ENCODE measurements around the gene STX12. TPM values are rescaled to one million over a fixed set of nuclear protein-coding genes. Genes with fewer than 3 reads are reported as not detected.
A peak's percentile ranks its signal among the peaks of the same experiment; 100 is the strongest.

Gene STX12
- total RNA-seq, 2 donors from 2014 or later = 22.6 to 26.7 TPM

- H3K4me3 ChIP-seq = no peak overlapping the region
- H3K36me3 ChIP-seq (replicated peaks in 1 of 2; ENCODE audit: insufficient read depth in 1 of 2, low read depth in 2 of 2) = no peaks in the 10 kb centered on the region
- TF ChIP-seq POLR2A (IDR thresholded peaks at IDR 0.05) (no peak), CTCF (IDR thresholded peaks at IDR 0.05) (no peak)
- WGBS, 2 donors = 86 to 91% methylated on average over 1 of the region's 1 CpG
- H3K27ac ChIP-seq = peak overlapping the region in 2 of 4 donors; percentile 17 to 69
- no peak for ATAC-seq
- intact Hi-C loops (cut with DNase I) = no loop called here
- DNase-seq = peak in 1 of 4 donors; percentile 53
- H3K9me3 ChIP-seq = no peaks in the 10 kb centered on the region
- H3K4me1 ChIP-seq = no peaks in the 10 kb centered on the region
- no peaks in the 10 kb centered on the region for H3K27me3 ChIP-seq
These were observed 90.5 kb downstream of the STX12 start for GRCh38 chr1:27863538-27863915.

GRCh38 chr1:27864264-27864895 is 91.4 kb downstream of the STX12 start:
- Histone ChIP-seq H3K27ac (peak overlapping the region in 1 of 4 donors; percentile 69), H3K4me1 (no peaks in the 10 kb centered on the region), H3K27me3 (no peaks in the 10 kb centered on the region), H3K36me3 (replicated peaks in 1 of 2; ENCODE audit: insufficient read depth in 1 of 2, low read depth in 2 of 2) (no peaks in the 10 kb centered on the region), H3K9me3 (no peaks in the 10 kb centered on the region), H3K4me3 (no peak overlapping the region)
- intact Hi-C loops (cut with DNase I) = no loop called here
- TF ChIP-seq CTCF (IDR thresholded peaks at IDR 0.05) (no peak), POLR2A (IDR thresholded peaks at IDR 0.05) (no peak)
- DNase-seq (peak in 1 of 4 donors; percentile 44), ATAC-seq (no peak)
- 72 to 76% methylated on average over 8 of the region's 8 CpGs for WGBS, 2 donors

- no peaks in the 10 kb centered on the region for H3K4me1 ChIP-seq
- TF ChIP-seq POLR2A (IDR thresholded peaks at IDR 0.05) (no peak), CTCF (IDR thresholded peaks at IDR 0.05) (no peak)
- 89% methylated on average over 10 of the region's 10 CpGs for WGBS, 2 donors
- no peak overlapping the region for H3K4me3 ChIP-seq
- intact Hi-C loops (cut with DNase I) = no loop called here
- DNase-seq (no peak), ATAC-seq (no peak)
- no peaks in the 10 kb centered on the region for H3K9me3 ChIP-seq
- H3K27me3 ChIP-seq = no peaks in the 10 kb centered on the region
- H3K36me3 ChIP-seq (replicated peaks in 1 of 2; ENCODE audit: insufficient read depth in 1 of 2, low read depth in 2 of 2) = no peaks in the 10 kb centered on the region
- H3K27ac ChIP-seq = no peak overlapping the region
These were observed 92.8 kb downstream of the STX12 start for GRCh38 chr1:27865821-27866220.

- Histone ChIP-seq H3K36me3 (replicated peaks in 1 of 2; ENCODE audit: insufficient read depth in 1 of 2, low read depth in 2 of 2) (no peaks in the 10 kb centered on the region), H3K4me1 (peaks cover 8% of the 10 kb centered on the region), H3K27me3 (no peaks in the 10 kb centered on the region), H3K4me3 (no peak overlapping the region), H3K27ac (no peak overlapping the region), H3K9me3 (no peaks in the 10 kb centered on the region)
- intact Hi-C loops (cut with DNase I) = no loop called here
- 81 to 94% methylated on average over 6 to 11 of the region's 11 CpGs for whole genome bisulfite sequencing, 2 donors
- no peak for TF ChIP-seq POLR2A (IDR thresholded peaks at IDR 0.05)
- TF ChIP-seq CTCF (IDR thresholded peaks at IDR 0.05) = no peak
- no peak for DNase-seq
- ATAC-seq = no peak
These were observed 95.5 kb downstream of the STX12 start for GRCh38 chr1:27868556-27868931.

All from body of pancreas (tissue), 4 donors.